ENCODE measurements around the gene ZAP70.
"Not testable (repeated sequence)": the region's sequence is repeated elsewhere in the genome, so short reads cannot be mapped to it uniquely, and the experiment has no call there.

The ZAP70 gene

GRCh38 chr2:97699765-97700444 is 13.5 kb upstream of the ZAP70 start:
- peak; percentile 73 for DNase-seq

GRCh38 chr2:97701186-97701585 is 12.2 kb upstream of the ZAP70 start:
- DNase-seq: no peak

GRCh38 chr2:97701851-97702465 is 11.4 kb upstream of the ZAP70 start:
- DNase-seq: no peak

- DNase-seq: no peak
These were observed 10.5 kb upstream of the ZAP70 start for GRCh38 chr2:97702731-97703470.

- DNase-seq: no peak
These were observed 9.6 kb upstream of the ZAP70 start for GRCh38 chr2:97703741-97704140.

- no peak for DNase-seq
These were observed 8.4 kb upstream of the ZAP70 start for GRCh38 chr2:97704989-97705388.

- DNase-seq: no peak
These were observed 7.3 kb upstream of the ZAP70 start for GRCh38 chr2:97706112-97706511.

- no peak for DNase-seq
These were observed 6.5 kb upstream of the ZAP70 start for GRCh38 chr2:97706708-97707345.

- DNase-seq: no peak
These were observed 5.9 kb upstream of the ZAP70 start for GRCh38 chr2:97707362-97708047.

GRCh38 chr2:97708048-97708380 is 5.4 kb upstream of the ZAP70 start:
- DNase-seq: no peak

GRCh38 chr2:97708608-97709007 is 4.8 kb upstream of the ZAP70 start:
- DNase-seq: no peak

GRCh38 chr2:97711394-97711711 is 2.0 kb upstream of the ZAP70 start:
- no peak for DNase-seq

- not testable (repeated sequence) for DNase-seq
These were observed 1.2 kb upstream of the ZAP70 start for GRCh38 chr2:97712175-97712574.

GRCh38 chr2:97712693-97713295 is 582 bp upstream of the ZAP70 start:
- DNase-seq: peak; percentile 45

GRCh38 chr2:97714084-97714949 is 941 bp downstream of the ZAP70 start:
- DNase-seq: peak; percentile 48

- DNase-seq: no peak
These were observed 1.7 kb downstream of the ZAP70 start for GRCh38 chr2:97714950-97715652.

- DNase-seq: no peak
These were observed 2.7 kb downstream of the ZAP70 start for GRCh38 chr2:97715951-97716694.

GRCh38 chr2:97716695-97717612 is 3.6 kb downstream of the ZAP70 start:
- DNase-seq: no peak

- DNase-seq: no peak
These were observed 4.2 kb downstream of the ZAP70 start for GRCh38 chr2:97717613-97717995.

Measured in CD4-positive, alpha-beta T cell treated with Interleukin-17A for 4 hours (primary cell).